ENCODE measurements around the gene HOXB6. TPM values are rescaled to one million over a fixed set of nuclear protein-coding genes. Genes with fewer than 3 reads are reported as not detected.

HOXB6 gene
- total and polyA plus RNA-seq, 4 donors = 5.3 to 7.5 (median 5.7) TPM

DNA sequence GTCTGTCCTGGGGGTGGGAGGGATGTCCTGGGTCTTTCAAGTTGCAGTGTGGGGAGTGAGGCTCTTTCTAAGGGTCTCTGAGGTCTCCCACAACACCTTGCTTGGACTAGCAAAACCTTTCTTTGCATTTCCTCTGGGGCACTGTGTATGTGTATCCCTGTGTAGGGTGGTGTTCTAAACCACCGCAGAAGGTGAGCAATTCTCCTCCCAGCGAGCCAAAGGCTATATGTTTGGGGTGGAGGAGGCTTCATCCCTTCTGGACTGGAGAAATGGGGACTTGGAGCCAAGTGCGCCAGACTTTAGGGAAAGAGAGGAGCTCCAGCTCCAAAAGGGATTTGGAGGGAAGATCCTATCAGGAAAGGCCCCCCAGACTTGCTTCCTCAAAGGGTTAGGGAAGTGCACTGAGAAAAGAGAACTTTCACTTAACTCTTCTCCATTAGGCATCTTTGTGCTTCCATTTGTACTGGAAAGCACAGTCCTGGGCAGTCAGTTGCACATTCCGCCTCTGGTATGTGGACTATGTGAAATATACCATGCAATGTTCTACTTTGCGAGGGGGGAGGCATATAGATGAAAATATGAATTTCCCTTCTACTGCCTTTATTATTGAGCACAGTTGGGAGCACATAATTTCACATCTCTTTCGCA, 40.2 kb upstream of the HOXB6 start:
- Histone ChIP-seq H3K4me1 (ENCODE audit: control insufficient read depth in 5 of 5, insufficient read depth in 5 of 5, low read length in 5 of 5) (no peaks in the 10 kb centered on the region), H3K4me3 (no peak overlapping the region), H3K9me3 (ENCODE audit: control insufficient read depth in 4 of 4, insufficient read depth in 3 of 4, low read length in 3 of 4) (peaks cover 0 to 3% (median 0%) of the 10 kb centered on the region in 4 donors), H3K36me3 (ENCODE audit: control insufficient read depth in 4 of 4, insufficient read depth in 4 of 4, low read length in 4 of 4) (no peaks in the 10 kb centered on the region), H3K9ac (ENCODE audit: insufficient read depth in 1 of 2, low read length in 2 of 2) (no peak overlapping the region), H3K27me3 (ENCODE audit: control insufficient read depth in 3 of 3, insufficient read depth in 3 of 3, low read length in 2 of 3) (peaks cover 9 to 93% (median 90%) of the 10 kb centered on the region in 3 donors), H3K27ac (ENCODE audit: low read depth in 1 of 2, low read length in 1 of 2) (no peak overlapping the region)
- ATAC-seq (ENCODE audit: insufficient read depth, low FRiP score) = no peak
- TF ChIP-seq, protein P1, sequence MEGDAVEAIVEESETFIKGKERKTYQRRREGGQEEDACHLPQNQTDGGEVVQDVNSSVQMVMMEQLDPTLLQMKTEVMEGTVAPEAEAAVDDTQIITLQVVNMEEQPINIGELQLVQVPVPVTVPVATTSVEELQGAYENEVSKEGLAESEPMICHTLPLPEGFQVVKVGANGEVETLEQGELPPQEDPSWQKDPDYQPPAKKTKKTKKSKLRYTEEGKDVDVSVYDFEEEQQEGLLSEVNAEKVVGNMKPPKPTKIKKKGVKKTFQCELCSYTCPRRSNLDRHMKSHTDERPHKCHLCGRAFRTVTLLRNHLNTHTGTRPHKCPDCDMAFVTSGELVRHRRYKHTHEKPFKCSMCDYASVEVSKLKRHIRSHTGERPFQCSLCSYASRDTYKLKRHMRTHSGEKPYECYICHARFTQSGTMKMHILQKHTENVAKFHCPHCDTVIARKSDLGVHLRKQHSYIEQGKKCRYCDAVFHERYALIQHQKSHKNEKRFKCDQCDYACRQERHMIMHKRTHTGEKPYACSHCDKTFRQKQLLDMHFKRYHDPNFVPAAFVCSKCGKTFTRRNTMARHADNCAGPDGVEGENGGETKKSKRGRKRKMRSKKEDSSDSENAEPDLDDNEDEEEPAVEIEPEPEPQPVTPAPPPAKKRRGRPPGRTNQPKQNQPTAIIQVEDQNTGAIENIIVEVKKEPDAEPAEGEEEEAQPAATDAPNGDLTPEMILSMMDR (IDR thresholded peaks at IDR 0.05; ENCODE audit: control extremely low read depth, extremely low read depth) = no peak
- no peak for DNase-seq
- 41 to 55% methylated on average over 6 of the region's 6 CpGs for WGBS, 2 donors

DNA sequence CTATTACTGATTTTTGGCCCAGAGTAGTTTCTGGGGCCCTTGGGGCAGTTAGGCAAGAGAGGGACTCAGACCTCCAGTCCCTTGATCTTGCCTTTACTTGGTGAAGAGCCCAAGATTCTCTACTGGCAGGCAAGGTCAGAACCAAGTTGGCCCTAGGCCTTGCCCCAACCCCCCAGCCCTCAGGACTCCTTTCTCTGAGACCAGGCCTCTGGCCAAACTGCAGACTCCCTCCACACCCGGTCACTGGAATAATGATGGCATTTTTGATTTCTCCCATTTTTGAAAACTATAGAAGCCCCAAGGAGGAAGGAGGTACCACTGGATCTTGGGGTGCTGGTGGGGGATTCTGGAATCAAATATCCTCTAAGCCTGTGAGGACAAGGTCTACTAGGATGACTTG, 39.4 kb upstream of the HOXB6 start:
- no peak for ATAC-seq (ENCODE audit: insufficient read depth, low FRiP score)
- H3K9ac ChIP-seq (ENCODE audit: insufficient read depth in 1 of 2, low read length in 2 of 2) = no peak overlapping the region

DNA sequence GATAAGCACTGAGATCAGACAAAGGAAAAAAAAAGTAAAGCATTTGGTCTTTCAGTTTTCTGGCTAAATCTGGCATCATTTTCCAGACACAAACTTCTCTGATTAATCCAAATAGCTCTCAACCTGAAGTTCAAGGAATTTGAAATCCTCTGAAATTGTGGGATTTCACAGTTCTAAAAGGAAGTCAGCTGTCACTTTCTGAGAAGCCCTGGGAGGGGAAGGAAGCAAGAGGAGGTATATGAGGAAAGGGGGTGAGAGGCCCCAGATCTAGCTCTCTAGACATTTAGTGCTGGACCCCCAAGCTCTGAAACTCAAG, 38.9 kb upstream of the HOXB6 start:
- no peak overlapping the region for H3K9ac ChIP-seq (ENCODE audit: insufficient read depth in 1 of 2, low read length in 2 of 2)
- H3K27ac ChIP-seq (ENCODE audit: low read depth in 1 of 2, low read length in 1 of 2) = no peak overlapping the region

More for the DNA sequence above, 39.4 kb upstream of the HOXB6 start:
- H3K36me3 ChIP-seq (ENCODE audit: control insufficient read depth in 4 of 4, insufficient read depth in 4 of 4, low read length in 4 of 4) = no peaks in the 10 kb centered on the region
- peaks cover 0 to 3% (median 0%) of the 10 kb centered on the region in 4 donors for H3K9me3 ChIP-seq (ENCODE audit: control insufficient read depth in 4 of 4, insufficient read depth in 3 of 4, low read length in 3 of 4)
- no peak overlapping the region for H3K4me3 ChIP-seq
- no peaks in the 10 kb centered on the region for H3K4me1 ChIP-seq (ENCODE audit: control insufficient read depth in 5 of 5, insufficient read depth in 5 of 5, low read length in 5 of 5)
- TF ChIP-seq, protein P1 (IDR thresholded peaks at IDR 0.05; ENCODE audit: control extremely low read depth, extremely low read depth) = no peak
- H3K27me3 ChIP-seq (ENCODE audit: control insufficient read depth in 3 of 3, insufficient read depth in 3 of 3, low read length in 2 of 3) = peaks cover 9 to 96% (median 90%) of the 10 kb centered on the region in 3 donors
- WGBS, 2 donors = 71 to 76% methylated on average over 1 of the region's 1 CpG
- H3K27ac ChIP-seq (ENCODE audit: low read depth in 1 of 2, low read length in 1 of 2) = no peak overlapping the region
- DNase-seq = no peak

More for the DNA sequence above, 38.9 kb upstream of the HOXB6 start:
- Histone ChIP-seq H3K4me1 (ENCODE audit: control insufficient read depth in 5 of 5, insufficient read depth in 5 of 5, low read length in 5 of 5) (no peaks in the 10 kb centered on the region), H3K36me3 (ENCODE audit: control insufficient read depth in 4 of 4, insufficient read depth in 4 of 4, low read length in 4 of 4) (no peaks in the 10 kb centered on the region), H3K27me3 (ENCODE audit: control insufficient read depth in 3 of 3, insufficient read depth in 3 of 3, low read length in 2 of 3) (peaks cover 14 to 98% (median 93%) of the 10 kb centered on the region in 3 donors), H3K9me3 (ENCODE audit: control insufficient read depth in 4 of 4, insufficient read depth in 3 of 4, low read length in 3 of 4) (peaks cover 0 to 3% (median 0%) of the 10 kb centered on the region in 4 donors), H3K4me3 (no peak overlapping the region)
- DNase-seq (no peak), ATAC-seq (ENCODE audit: insufficient read depth, low FRiP score) (no peak)
- TF ChIP-seq, protein P1 (IDR thresholded peaks at IDR 0.05; ENCODE audit: control extremely low read depth, extremely low read depth) = no peak
